Central memory CD8-positive, alpha-beta T cell (primary cell): Measurements from ENCODE around the gene FKBP2.
A peak's percentile ranks its signal among the peaks of the same experiment; 100 is the strongest.

ENCODE experiments used
- ATAC-seq: fragments of 150-1000 bp; cut with Tn5 transposase; replicated peaks from 2 replicates; pipeline ENCODE4 v1.10.0; 2022; ENCODE audit warnings: mild to moderate bottlenecking, moderate FRiP score, moderate number of reproducible peaks; ENCODE audit not compliant: poor library complexity, severe bottlenecking; ENCODE audit errors: extremely low read depth
- DNase-seq, 2 donors: peaks; one replicate each; pipeline ENCODE4 v3.0.0; 2021; ENCODE audit warnings: low spot score in 2 of 2
- H3K27ac Mint-ChIP-seq: one replicate; pipeline ENCODE4 v1.8.0; 2022; ENCODE audit warnings: low read depth, mild to moderate bottlenecking, moderate library complexity, mixed read lengths
- H3K27me3 Mint-ChIP-seq: one replicate; pipeline ENCODE4 v1.8.0; 2022; ENCODE audit warnings: mixed read lengths
- H3K36me3 Mint-ChIP-seq: one replicate; pipeline ENCODE4 v1.8.0; 2022; ENCODE audit warnings: mild to moderate bottlenecking, moderate library complexity, mixed read lengths; ENCODE audit not compliant: insufficient read depth
- H3K4me1 Mint-ChIP-seq: one replicate; pipeline ENCODE4 v1.8.0; 2022; ENCODE audit warnings: mixed read lengths
- H3K4me3 Mint-ChIP-seq: one replicate; pipeline ENCODE4 v1.8.0; 2022; ENCODE audit warnings: mild to moderate bottlenecking, moderate library complexity, mixed read lengths
- H3K9me3 Mint-ChIP-seq: one replicate; pipeline ENCODE4 v1.8.0; 2022; ENCODE audit warnings: mixed read lengths

Gene FKBP2

GRCh38 chr11:64240435-64241240 lies at the start of gene FKBP2:
FKBP2 (plus strand) TSS chr11:64241095; CDS start chr11:64242388, 1,293 bp downstream.
- no peaks in the 10 kb centered on the region for H3K27me3 Mint-ChIP-seq
- peak within 1 kb of the TSS; percentile 97 for H3K27ac Mint-ChIP-seq
- H3K4me1 Mint-ChIP-seq, result peaks cover 34% of the 10 kb centered on the region
- H3K9me3 Mint-ChIP-seq, result no peaks in the 10 kb centered on the region
- DNase-seq (peak; percentile 95 to 97), ATAC-seq (peak; percentile 67)
- peaks cover 29% of the 10 kb centered on the region for H3K36me3 Mint-ChIP-seq
- H3K4me3 Mint-ChIP-seq, result peak within 1 kb of the TSS; percentile 96

GRCh38 chr11:64192434-64192833 lies 48.5 kb upstream of the FKBP2 start:
- no peak overlapping the region for H3K4me3 Mint-ChIP-seq
- no peak for ATAC-seq
- H3K36me3 Mint-ChIP-seq, result peaks cover 39% of the 10 kb centered on the region
- no peaks in the 10 kb centered on the region for H3K4me1 Mint-ChIP-seq
- DNase-seq, result no peak
- no peaks in the 10 kb centered on the region for H3K27me3 Mint-ChIP-seq
- H3K27ac Mint-ChIP-seq, result no peak overlapping the region
- no peaks in the 10 kb centered on the region for H3K9me3 Mint-ChIP-seq

- no peak for ATAC-seq
- Mint-ChIP-seq H3K9me3 (no peaks in the 10 kb centered on the region), H3K36me3 (peaks cover 71% of the 10 kb centered on the region), H3K27me3 (no peaks in the 10 kb centered on the region), H3K27ac (no peak overlapping the region), H3K4me3 (no peak overlapping the region), H3K4me1 (no peaks in the 10 kb centered on the region)
- DNase-seq, result no peak
Measured at GRCh38 chr11:64196626-64197025, 44.3 kb upstream of the FKBP2 start.

GRCh38 chr11:64198511-64198910 lies 42.4 kb upstream of the FKBP2 start:
- DNase-seq (no peak), ATAC-seq (no peak)
- Mint-ChIP-seq H3K4me1 (peaks cover 6% of the 10 kb centered on the region), H3K27me3 (no peaks in the 10 kb centered on the region), H3K9me3 (no peaks in the 10 kb centered on the region), H3K36me3 (peaks cover 81% of the 10 kb centered on the region), H3K27ac (no peak overlapping the region), H3K4me3 (no peak overlapping the region)

- no peaks in the 10 kb centered on the region for H3K9me3 Mint-ChIP-seq
- H3K27ac Mint-ChIP-seq, result no peak overlapping the region
- peaks cover 16% of the 10 kb centered on the region for H3K4me1 Mint-ChIP-seq
- H3K4me3 Mint-ChIP-seq, result no peak overlapping the region
- peaks cover 72% of the 10 kb centered on the region for H3K36me3 Mint-ChIP-seq
- no peak for DNase-seq
- no peak for ATAC-seq
- no peaks in the 10 kb centered on the region for H3K27me3 Mint-ChIP-seq
Measured at GRCh38 chr11:64201543-64201942, 39.4 kb upstream of the FKBP2 start.

GRCh38 chr11:64202992-64203391 lies 37.9 kb upstream of the FKBP2 start:
- no peak overlapping the region for H3K4me3 Mint-ChIP-seq
- H3K9me3 Mint-ChIP-seq, result no peaks in the 10 kb centered on the region
- peaks cover 65% of the 10 kb centered on the region for H3K36me3 Mint-ChIP-seq
- H3K27ac Mint-ChIP-seq, result no peak overlapping the region
- peaks cover 20% of the 10 kb centered on the region for H3K4me1 Mint-ChIP-seq
- H3K27me3 Mint-ChIP-seq, result no peaks in the 10 kb centered on the region
- DNase-seq (no peak), ATAC-seq (no peak)

GRCh38 chr11:64203421-64204079 lies 37.3 kb upstream of the FKBP2 start:
- H3K4me3 Mint-ChIP-seq, result no peak overlapping the region
- peaks cover 26% of the 10 kb centered on the region for H3K4me1 Mint-ChIP-seq
- H3K27ac Mint-ChIP-seq, result no peak overlapping the region
- H3K9me3 Mint-ChIP-seq, result no peaks in the 10 kb centered on the region
- H3K36me3 Mint-ChIP-seq, result peaks cover 59% of the 10 kb centered on the region
- DNase-seq (no peak), ATAC-seq (no peak)
- no peaks in the 10 kb centered on the region for H3K27me3 Mint-ChIP-seq

- Mint-ChIP-seq H3K36me3 (peaks cover 54% of the 10 kb centered on the region), H3K4me3 (no peak overlapping the region), H3K9me3 (no peaks in the 10 kb centered on the region), H3K27ac (peak overlapping the region; percentile 62), H3K4me1 (peaks cover 31% of the 10 kb centered on the region), H3K27me3 (no peaks in the 10 kb centered on the region)
- ATAC-seq (no peak), DNase-seq (no peak)
Measured at GRCh38 chr11:64204080-64204440, 36.8 kb upstream of the FKBP2 start.

GRCh38 chr11:64204464-64204989 lies 36.4 kb upstream of the FKBP2 start:
- H3K27ac Mint-ChIP-seq, result peak overlapping the region; percentile 62
- peaks cover 34% of the 10 kb centered on the region for H3K4me1 Mint-ChIP-seq
- ATAC-seq (peak; percentile 57), DNase-seq (peak; percentile 70 to 80)
- no peaks in the 10 kb centered on the region for H3K9me3 Mint-ChIP-seq
- peaks cover 50% of the 10 kb centered on the region for H3K36me3 Mint-ChIP-seq
- no peaks in the 10 kb centered on the region for H3K27me3 Mint-ChIP-seq
- H3K4me3 Mint-ChIP-seq, result peak overlapping the region; percentile 57

- peak within 1 kb of the TSS; percentile 86 for H3K27ac Mint-ChIP-seq
- H3K4me1 Mint-ChIP-seq, result peaks cover 40% of the 10 kb centered on the region
- H3K36me3 Mint-ChIP-seq, result peaks cover 33% of the 10 kb centered on the region
- no peaks in the 10 kb centered on the region for H3K9me3 Mint-ChIP-seq
- ATAC-seq, result peak; percentile 66
- DNase-seq, result peak in 1 of 2 donors; percentile 49
- peak within 1 kb of the TSS; percentile 89 for H3K4me3 Mint-ChIP-seq
- no peaks in the 10 kb centered on the region for H3K27me3 Mint-ChIP-seq
Measured at GRCh38 chr11:64206457-64207255, 34.2 kb upstream of the FKBP2 start, which contains the start of gene FERMT3. FERMT3 (plus strand) TSS chr11:64206721; CDS start chr11:64207365, 644 bp downstream.

- Mint-ChIP-seq H3K9me3 (no peaks in the 10 kb centered on the region), H3K27me3 (no peaks in the 10 kb centered on the region), H3K4me3 (peak overlapping the region; percentile 89), H3K27ac (peak overlapping the region; percentile 86), H3K4me1 (peaks cover 46% of the 10 kb centered on the region), H3K36me3 (peaks cover 29% of the 10 kb centered on the region)
- DNase-seq, result peak; percentile 52 to 62
- ATAC-seq, result peak; percentile 76
Measured at GRCh38 chr11:64207256-64208085, 33.4 kb upstream of the FKBP2 start.
